KMS-11 (cell line): ENCODE measurements around the gene TSPYL4.

Experiments used
- H2AFZ ChIP-seq: fragments of 200-600 bp; sonication (generic); 2 replicates; pipeline ENCODE4 v1.6.1; 2016; ENCODE audit warnings: antibody characterized with exemption, mixed run types, low read depth
- H3K27ac ChIP-seq: fragments of 200-600 bp; sonication (generic); 2 replicates; pipeline ENCODE4 v1.6.1; 2016; ENCODE audit warnings: mild to moderate bottlenecking, mixed run types
- H3K27me3 ChIP-seq: fragments of 200-600 bp; sonication (generic); 2 replicates; pipeline ENCODE4 v1.6.1; 2017; ENCODE audit warnings: mild to moderate bottlenecking, low read depth, mixed run types, moderate library complexity; ENCODE audit not compliant: insufficient read depth
- H3K36me3 ChIP-seq: fragments of 200-600 bp; sonication (generic); 2 replicates; pipeline ENCODE4 v1.6.1; 2017; ENCODE audit warnings: mild to moderate bottlenecking, mixed run types; ENCODE audit not compliant: insufficient read depth
- H3K4me1 ChIP-seq: fragments of 200-600 bp; sonication (generic); 2 replicates; pipeline ENCODE4 v1.6.1; 2016; ENCODE audit warnings: mild to moderate bottlenecking, low read depth, mixed run types; ENCODE audit not compliant: poor library complexity, severe bottlenecking
- H3K4me2 ChIP-seq: fragments of 200-600 bp; sonication (generic); 2 replicates; pipeline ENCODE4 v1.7.0; 2016; ENCODE audit warnings: mild to moderate bottlenecking, mixed run types
- H3K4me3 ChIP-seq: fragments of 200-600 bp; sonication (generic); IDR thresholded peaks from 2 replicates; pipeline ENCODE4 v1.6.1; 2017; ENCODE audit warnings: low read depth, low read length, mixed read lengths; ENCODE audit not compliant: insufficient read depth
- H3K79me2 ChIP-seq: fragments of 200-600 bp; sonication (generic); 2 replicates; pipeline ENCODE4 v1.6.1; 2016; ENCODE audit warnings: low read depth, mixed run types; ENCODE audit not compliant: insufficient read depth
- H3K9ac ChIP-seq: fragments of 200-600 bp; sonication (generic); 2 replicates; pipeline ENCODE4 v1.6.1; 2016; ENCODE audit warnings: mild to moderate bottlenecking, mixed run types
- H4K20me1 ChIP-seq: fragments of 200-600 bp; sonication (generic); 2 replicates; pipeline ENCODE4 v1.6.1; 2016; ENCODE audit warnings: mild to moderate bottlenecking, mixed run types; ENCODE audit not compliant: insufficient read depth
- TF ChIP-seq, protein P1 (sequence below): fragments of 200-600 bp; sonication (generic); conservative IDR thresholded peaks from 2 replicates; pipeline ENCODE4 v1.6.1; 2017; ENCODE audit warnings: low read depth, mild to moderate bottlenecking, antibody characterized with exemption, low read length, moderate library complexity, mixed read lengths

The TSPYL4 gene

DNA sequence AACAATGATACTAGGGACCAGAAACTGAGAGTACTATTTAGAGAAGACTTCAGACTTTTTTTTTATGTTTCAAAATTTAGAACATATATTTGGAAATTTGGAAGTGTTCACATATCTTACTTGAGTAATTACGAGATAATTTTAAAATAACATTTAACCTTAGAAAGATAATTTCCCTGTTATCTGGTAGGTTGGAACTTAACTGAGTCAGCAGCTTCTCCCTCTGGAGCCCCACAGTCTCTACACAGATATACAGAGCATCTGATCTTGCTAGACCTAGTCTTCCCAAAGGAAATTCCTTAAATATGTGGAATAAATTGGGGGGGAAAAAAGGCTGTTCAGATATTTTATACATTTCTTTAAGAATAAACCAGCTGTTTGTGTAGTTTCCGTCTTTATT is 48.6 kb downstream of the TSPYL4 start:
- no peak overlapping the region for H2AFZ ChIP-seq
- H3K4me1 ChIP-seq: peaks cover 10% of the 10 kb centered on the region
- H3K79me2 ChIP-seq: no peaks in the 10 kb centered on the region
- no peak overlapping the region for H3K9ac ChIP-seq
- H3K27ac ChIP-seq: no peak overlapping the region
- H3K27me3 ChIP-seq: no peaks in the 10 kb centered on the region
- no peak overlapping the region for H3K4me3 ChIP-seq
- no peaks in the 10 kb centered on the region for H3K36me3 ChIP-seq
- H3K4me2 ChIP-seq: 0 out of 2 replicates have a peak overlapping the region, but pooled peaks have one; percentile 10
- no peaks in the 10 kb centered on the region for H4K20me1 ChIP-seq
- TF ChIP-seq, protein P1, sequence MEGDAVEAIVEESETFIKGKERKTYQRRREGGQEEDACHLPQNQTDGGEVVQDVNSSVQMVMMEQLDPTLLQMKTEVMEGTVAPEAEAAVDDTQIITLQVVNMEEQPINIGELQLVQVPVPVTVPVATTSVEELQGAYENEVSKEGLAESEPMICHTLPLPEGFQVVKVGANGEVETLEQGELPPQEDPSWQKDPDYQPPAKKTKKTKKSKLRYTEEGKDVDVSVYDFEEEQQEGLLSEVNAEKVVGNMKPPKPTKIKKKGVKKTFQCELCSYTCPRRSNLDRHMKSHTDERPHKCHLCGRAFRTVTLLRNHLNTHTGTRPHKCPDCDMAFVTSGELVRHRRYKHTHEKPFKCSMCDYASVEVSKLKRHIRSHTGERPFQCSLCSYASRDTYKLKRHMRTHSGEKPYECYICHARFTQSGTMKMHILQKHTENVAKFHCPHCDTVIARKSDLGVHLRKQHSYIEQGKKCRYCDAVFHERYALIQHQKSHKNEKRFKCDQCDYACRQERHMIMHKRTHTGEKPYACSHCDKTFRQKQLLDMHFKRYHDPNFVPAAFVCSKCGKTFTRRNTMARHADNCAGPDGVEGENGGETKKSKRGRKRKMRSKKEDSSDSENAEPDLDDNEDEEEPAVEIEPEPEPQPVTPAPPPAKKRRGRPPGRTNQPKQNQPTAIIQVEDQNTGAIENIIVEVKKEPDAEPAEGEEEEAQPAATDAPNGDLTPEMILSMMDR: no peak

DNA sequence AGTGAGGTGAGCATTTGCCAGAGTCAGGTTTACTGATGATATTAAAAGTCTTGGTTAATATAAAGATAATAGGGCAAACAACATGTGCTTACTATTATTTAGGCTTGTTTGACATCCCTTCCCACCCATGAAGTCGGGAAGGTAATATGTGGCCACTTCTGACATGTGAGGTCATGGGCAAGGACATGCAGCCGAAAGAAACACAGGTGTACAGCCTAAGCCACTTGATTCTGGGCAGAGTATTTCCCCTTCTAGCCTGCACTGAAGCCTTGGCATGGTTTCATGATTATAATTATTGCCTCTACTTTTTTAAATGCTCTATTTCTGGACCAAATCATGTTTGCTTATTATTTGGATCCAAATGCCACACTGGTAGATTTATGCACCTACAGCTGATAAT is 52.3 kb downstream of the TSPYL4 start:
- no peaks in the 10 kb centered on the region for H4K20me1 ChIP-seq
- no peaks in the 10 kb centered on the region for H3K79me2 ChIP-seq
- H2AFZ ChIP-seq: no peak overlapping the region
- no peak overlapping the region for H3K9ac ChIP-seq
- H3K4me3 ChIP-seq: no peak overlapping the region
- H3K4me2 ChIP-seq: no peak overlapping the region
- H3K27me3 ChIP-seq: no peaks in the 10 kb centered on the region
- H3K27ac ChIP-seq: no peak overlapping the region
- TF ChIP-seq, protein P1: no peak
- H3K4me1 ChIP-seq: peaks cover 10% of the 10 kb centered on the region
- H3K36me3 ChIP-seq: no peaks in the 10 kb centered on the region

DNA sequence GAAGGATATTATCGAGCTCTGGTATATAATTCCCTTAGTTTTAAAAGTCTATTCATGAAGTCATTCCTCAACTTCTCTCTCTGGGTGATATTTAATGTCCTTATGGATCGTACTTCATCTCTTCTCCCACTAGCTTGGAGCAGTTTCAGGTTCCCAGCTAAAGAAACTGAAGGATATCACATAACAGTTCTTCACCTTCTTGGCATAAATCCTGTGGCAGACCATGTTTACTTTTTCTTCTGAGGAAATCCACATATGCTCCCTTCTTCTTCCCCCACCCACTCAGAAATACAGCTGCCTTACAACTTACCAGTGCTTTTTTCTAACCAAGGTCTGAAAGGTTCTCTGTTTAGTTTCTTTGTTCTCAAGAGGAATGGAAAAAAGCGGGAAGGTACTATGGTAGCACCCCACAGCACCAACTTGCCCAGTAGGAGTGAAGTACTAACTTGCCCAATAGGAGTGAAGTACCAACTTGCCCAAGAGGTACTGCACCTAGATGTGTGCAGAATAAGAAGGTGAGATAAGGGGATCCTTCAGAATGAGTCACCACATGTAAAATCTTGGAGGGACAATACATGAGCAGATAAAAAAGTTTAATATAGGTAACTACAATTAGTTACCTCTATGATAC is 53.1 kb downstream of the TSPYL4 start:
- no peak overlapping the region for H3K4me3 ChIP-seq
- H3K4me2 ChIP-seq: no peak overlapping the region
- H3K27ac ChIP-seq: no peak overlapping the region
- H3K9ac ChIP-seq: no peak overlapping the region
- H3K79me2 ChIP-seq: no peaks in the 10 kb centered on the region
- peaks cover 10% of the 10 kb centered on the region for H3K4me1 ChIP-seq
- H3K36me3 ChIP-seq: no peaks in the 10 kb centered on the region
- TF ChIP-seq, protein P1: no peak
- H3K27me3 ChIP-seq: no peaks in the 10 kb centered on the region
- H2AFZ ChIP-seq: no peak overlapping the region
- H4K20me1 ChIP-seq: no peaks in the 10 kb centered on the region
